Endothelial cell of umbilical vein (primary cell): ENCODE data around the gene SCAP.

Experiments
- CTCF ChIP-seq, 2 donors: IDR thresholded peaks; 1 replicate in 1 of 2; 2 replicates in 1 of 2; pipeline ENCODE4 v1.5.1; 2011; ENCODE audit warnings: low read length in 2 of 2, mild to moderate bottlenecking in 2 of 2, moderate library complexity in 2 of 2, control low read depth in 1 of 2, inconsistent platforms in 1 of 2, low read depth in 1 of 2; ENCODE audit not compliant: insufficient read depth in 1 of 2; ENCODE audit errors: extremely low read depth in 1 of 2
- FOS ChIP-seq: IDR thresholded peaks from 2 replicates; pipeline ENCODE4 v1.6.1; 2011; ENCODE audit warnings: mild to moderate bottlenecking, low read length, moderate library complexity, borderline replicate concordance; ENCODE audit not compliant: insufficient read depth
- POLR2AphosphoS5 ChIP-seq: IDR thresholded peaks from 2 replicates; pipeline ENCODE4 v1.6.1; 2012; ENCODE audit warnings: low read depth, mild to moderate bottlenecking, control low read depth, low read length, moderate library complexity; ENCODE audit not compliant: insufficient read depth

GRCh38 chr3:47425959-47426358 lies 49.8 kb downstream of the SCAP start:
- TF ChIP-seq CTCF (IDR thresholded peaks at IDR 0.05; ENCODE audit: extremely low read depth in 1 of 2, insufficient read depth in 1 of 2, low read depth in 1 of 2, low read length in 2 of 2) (no peak), POLR2AphosphoS5 (no peak), FOS (no peak)
